Fibroblast of lung (primary cell): ENCODE data around the gene GUCY1A2.

Experiments
- CTCF ChIP-seq, 2 donors: IDR thresholded peaks in 1 of 2; conservative IDR thresholded peaks in 1 of 2; 1 replicate in 1 of 2; 2 replicates in 1 of 2; pipeline ENCODE4 v1.5.1; 2011 to 2012; ENCODE audit warnings: low read length in 2 of 2, control low read depth in 1 of 2, inconsistent platforms in 1 of 2, low read depth in 1 of 2, mild to moderate bottlenecking in 1 of 2
- EZH2 ChIP-seq: IDR thresholded peaks from 2 replicates; pipeline ENCODE4 v1.5.1; 2012; ENCODE audit warnings: low read length, control low read depth, mild to moderate bottlenecking; ENCODE audit errors: missing control alignments

GRCh38 chr11:106913141-106913540, 105.1 kb downstream of the GUCY1A2 start:
- TF ChIP-seq CTCF (conservative IDR thresholded peaks at IDR 0.05 in 1 of 2, IDR thresholded peaks at IDR 0.05 in 1 of 2; ENCODE audit: low read depth in 1 of 2, low read length in 2 of 2) (no peak), EZH2 (no peak)
